HG03039 (cell line): ENCODE results near the gene GLI1.
"Not testable (repeated sequence)": the region's sequence is repeated elsewhere in the genome, so short reads cannot be mapped to it uniquely, and the experiment has no call there.

Experiments used
- ATAC-seq: cut with Tn5 transposase; IDR thresholded peaks from one replicate; pipeline ENCODE4 v1.9.1; 2021; ENCODE audit warnings: mild to moderate bottlenecking, moderate library complexity; ENCODE audit not compliant: unreplicated experiment

Gene GLI1

GRCh38 chr12:57441393-57441792, 18.2 kb upstream of the GLI1 start:
- not testable (repeated sequence) for ATAC-seq

- no peak for ATAC-seq
Observed at GRCh38 chr12:57441846-57442427, 17.6 kb upstream of the GLI1 start.

DNA sequence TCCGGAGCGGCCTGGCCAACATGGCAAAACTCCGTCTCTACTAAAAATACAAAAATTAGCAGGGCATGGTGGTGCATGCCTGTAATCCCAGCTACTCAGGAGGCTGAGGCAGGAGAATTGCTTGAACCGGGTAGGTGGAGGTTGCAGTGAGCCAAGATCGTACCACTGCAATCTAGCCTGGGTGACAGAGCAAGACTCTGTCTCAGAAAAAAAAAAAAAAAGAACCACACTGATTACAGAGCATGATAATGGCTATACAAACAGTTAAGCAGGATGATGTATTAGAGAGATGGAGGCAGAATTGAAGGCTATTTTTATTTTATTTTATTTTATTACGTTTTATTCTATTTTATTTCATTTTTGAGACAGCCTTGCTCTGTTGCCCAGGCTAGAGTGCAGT, 15.2 kb upstream of the GLI1 start:
- ATAC-seq, result not testable (repeated sequence)

- no peak for ATAC-seq
Observed at GRCh38 chr12:57444744-57445143, 14.8 kb upstream of the GLI1 start.

DNA sequence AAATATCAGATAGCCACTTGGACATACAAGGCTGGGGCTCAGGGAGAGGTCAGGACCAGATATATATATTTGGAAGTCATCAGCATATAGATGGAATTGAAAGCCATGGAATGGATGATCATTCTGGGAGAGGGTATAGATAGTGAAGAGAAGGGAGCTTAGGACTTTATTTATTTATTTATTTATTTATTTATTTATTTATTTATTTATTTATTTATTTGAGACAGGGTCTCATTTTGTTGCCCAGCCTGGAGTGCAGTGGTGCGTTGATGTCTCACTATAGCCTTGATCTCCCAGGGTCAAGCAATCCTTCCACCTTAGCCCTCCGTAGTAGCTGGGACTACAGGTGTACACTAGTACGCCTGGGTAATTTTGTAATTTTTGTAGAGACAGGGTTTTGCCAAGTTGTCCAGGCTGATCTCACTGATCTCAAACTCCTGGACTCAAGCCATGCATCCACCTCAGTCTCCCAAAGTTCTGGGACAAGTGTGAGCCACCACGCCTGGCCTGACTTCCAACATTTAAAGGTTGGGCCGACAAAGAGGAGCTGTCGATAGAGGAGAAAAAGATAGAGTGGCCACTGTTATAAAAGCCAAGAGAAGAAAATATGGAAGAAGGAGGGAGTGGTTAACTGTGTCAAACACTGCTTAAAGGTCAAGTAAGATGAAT, 13.2 kb upstream of the GLI1 start:
- no peak for ATAC-seq

DNA sequence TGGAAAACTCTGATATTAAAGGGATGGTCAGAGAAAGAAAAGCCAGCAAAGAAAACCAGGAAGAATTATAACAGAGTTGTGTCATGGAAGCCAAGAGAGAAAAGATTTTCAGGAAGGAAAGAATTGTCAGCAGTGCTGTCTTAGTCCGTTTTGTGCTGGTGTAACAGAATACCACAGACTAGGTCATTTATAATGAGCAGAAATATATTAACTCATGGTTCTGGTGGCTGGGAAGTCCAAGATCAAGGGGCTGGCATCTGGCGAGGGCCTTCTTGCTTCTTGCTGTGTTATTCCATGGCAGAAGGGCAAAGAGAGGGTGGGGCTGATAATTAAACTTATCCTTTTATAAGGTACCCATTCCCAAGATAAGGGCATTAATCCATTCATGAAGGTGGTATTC, 10.9 kb upstream of the GLI1 start:
- ATAC-seq, result no peak

DNA sequence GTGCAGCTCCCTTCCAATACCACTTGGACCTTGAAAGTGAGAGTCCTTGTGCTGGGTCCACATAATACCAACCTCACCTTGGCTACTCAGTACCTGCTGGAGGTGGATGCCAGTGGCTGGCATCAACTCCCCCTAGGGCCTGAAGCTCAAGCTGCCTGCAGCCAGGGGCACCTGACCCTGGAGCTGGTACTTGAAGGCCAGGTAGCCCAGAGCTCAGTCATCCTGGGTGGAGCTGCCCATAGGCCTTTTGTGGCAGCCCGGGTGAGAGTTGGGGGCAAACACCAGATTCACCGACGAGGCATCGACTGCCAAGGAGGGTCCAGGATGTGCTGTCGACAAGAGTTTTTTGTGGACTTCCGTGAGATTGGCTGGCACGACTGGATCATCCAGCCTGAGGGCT, 10.2 kb upstream of the GLI1 start:
- ATAC-seq, result no peak

- no peak for ATAC-seq
Observed at GRCh38 chr12:57450057-57450456, 9.5 kb upstream of the GLI1 start.

- ATAC-seq, result no peak
Observed at GRCh38 chr12:57451233-57451778, 8.3 kb upstream of the GLI1 start.

GRCh38 chr12:57452181-57452936, 7.2 kb upstream of the GLI1 start:
- no peak for ATAC-seq

- no peak for ATAC-seq
Observed at GRCh38 chr12:57452937-57453509, 6.6 kb upstream of the GLI1 start.

- no peak for ATAC-seq
Observed at GRCh38 chr12:57454213-57454565, 5.4 kb upstream of the GLI1 start.

- no peak for ATAC-seq
Observed at GRCh38 chr12:57454566-57455373, 4.8 kb upstream of the GLI1 start, which contains the start of gene INHBE. Gene INHBE, plus strand, starts transcription at chr12:57455307. Its CDS starts 230 bp downstream, at chr12:57455537.

DNA sequence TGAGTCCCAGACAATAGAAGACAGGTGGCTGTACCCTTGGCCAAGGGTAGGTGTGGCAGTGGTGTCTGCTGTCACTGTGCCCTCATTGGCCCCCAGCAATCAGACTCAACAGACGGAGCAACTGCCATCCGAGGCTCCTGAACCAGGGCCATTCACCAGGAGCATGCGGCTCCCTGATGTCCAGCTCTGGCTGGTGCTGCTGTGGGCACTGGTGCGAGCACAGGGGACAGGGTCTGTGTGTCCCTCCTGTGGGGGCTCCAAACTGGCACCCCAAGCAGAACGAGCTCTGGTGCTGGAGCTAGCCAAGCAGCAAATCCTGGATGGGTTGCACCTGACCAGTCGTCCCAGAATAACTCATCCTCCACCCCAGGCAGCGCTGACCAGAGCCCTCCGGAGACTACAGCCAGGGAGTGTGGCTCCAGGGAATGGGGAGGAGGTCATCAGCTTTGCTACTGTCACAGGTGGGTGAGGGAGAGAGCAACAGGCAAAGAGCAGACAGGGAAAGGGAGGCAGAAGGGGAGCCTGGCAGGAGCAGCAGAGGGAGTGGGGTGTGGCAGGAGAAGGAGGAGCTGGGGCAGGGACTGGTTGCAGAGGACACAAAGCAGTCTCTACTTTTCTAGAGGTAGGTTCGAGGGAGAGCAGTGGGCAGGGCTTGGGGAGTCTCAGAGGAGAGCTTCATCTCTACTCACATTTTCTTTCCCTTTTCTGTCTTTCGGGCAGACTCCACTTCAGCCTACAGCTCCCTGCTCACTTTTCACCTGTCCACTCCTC, 4.0 kb upstream of the GLI1 start:
- no peak for ATAC-seq

GRCh38 chr12:57456145-57456700, 3.4 kb upstream of the GLI1 start:
- ATAC-seq, result no peak

DNA sequence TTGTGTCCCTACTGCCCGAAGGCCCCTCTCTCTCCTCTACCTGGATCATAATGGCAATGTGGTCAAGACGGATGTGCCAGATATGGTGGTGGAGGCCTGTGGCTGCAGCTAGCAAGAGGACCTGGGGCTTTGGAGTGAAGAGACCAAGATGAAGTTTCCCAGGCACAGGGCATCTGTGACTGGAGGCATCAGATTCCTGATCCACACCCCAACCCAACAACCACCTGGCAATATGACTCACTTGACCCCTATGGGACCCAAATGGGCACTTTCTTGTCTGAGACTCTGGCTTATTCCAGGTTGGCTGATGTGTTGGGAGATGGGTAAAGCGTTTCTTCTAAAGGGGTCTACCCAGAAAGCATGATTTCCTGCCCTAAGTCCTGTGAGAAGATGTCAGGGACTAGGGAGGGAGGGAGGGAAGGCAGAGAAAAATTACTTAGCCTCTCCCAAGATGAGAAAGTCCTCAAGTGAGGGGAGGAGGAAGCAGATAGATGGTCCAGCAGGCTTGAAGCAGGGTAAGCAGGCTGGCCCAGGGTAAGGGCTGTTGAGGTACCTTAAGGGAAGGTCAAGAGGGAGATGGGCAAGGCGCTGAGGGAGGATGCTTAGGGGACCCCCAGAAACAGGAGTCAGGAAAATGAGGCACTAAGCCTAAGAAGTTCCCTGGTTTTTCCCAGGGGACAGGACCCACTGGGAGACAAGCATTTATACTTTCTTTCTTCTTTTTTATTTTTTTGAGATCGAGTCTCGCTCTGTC, 2.7 kb upstream of the GLI1 start:
- ATAC-seq, result no peak

DNA sequence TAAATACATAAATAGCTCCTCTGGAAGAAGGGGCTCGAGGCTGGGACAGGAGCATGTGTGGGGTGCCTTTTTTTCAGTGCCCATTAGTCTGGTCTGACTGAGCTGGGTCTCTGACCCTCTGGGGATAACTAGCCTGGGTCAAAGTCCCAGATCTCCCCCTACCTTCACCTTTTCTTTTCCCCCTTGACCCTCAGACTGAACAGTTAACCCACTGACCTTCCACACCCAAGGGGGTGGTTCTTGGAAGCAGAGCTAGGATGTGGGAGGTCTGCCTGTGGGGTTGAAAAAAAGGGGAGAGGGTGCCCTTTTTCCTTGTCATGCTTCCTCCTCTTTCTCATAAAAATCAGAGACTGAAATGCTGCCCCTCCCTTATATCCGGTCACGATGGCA, 925 bp upstream of the GLI1 start:
- no peak for ATAC-seq

- peak; percentile 55 for ATAC-seq
Observed at GRCh38 chr12:57459055-57459749, 383 bp upstream of the GLI1 start.

DNA sequence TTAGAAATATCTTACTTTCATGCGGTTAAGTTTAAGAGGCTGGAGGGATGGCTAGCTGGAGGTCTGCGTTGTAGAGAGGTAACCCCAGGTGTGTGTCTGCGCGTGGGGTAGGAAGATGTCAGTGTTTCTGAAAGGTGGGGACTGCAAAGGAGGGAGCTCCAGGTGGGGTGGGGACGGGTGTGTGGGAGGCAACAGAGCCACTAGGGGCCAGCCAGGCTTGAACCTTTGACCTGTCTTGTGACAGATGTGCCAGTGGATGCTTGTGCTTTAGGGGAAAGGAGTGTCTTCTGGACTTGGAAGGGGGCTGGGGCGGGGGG, 841 bp downstream of the GLI1 start:
- no peak for ATAC-seq
